C4-2B (cell line): Measurements from ENCODE around the gene UBE2E1.

Experiments used
- CTCF ChIP-seq: fragments of 450-650 bp; conservative IDR thresholded peaks from 2 replicates; pipeline ENCODE4 v1.5.1; 2017; ENCODE audit warnings: mild to moderate bottlenecking
- ZFX ChIP-seq: fragments of 450-650 bp; IDR thresholded peaks from 2 replicates; pipeline ENCODE4 v1.6.1; 2017

- peak; percentile 19 for TF ChIP-seq CTCF
- TF ChIP-seq ZFX = no peak
Observed at GRCh38 chr3:23884481-23884880, 78.7 kb downstream of the UBE2E1 start.
